ENCODE measurements around the gene SF3B1.

DNA sequence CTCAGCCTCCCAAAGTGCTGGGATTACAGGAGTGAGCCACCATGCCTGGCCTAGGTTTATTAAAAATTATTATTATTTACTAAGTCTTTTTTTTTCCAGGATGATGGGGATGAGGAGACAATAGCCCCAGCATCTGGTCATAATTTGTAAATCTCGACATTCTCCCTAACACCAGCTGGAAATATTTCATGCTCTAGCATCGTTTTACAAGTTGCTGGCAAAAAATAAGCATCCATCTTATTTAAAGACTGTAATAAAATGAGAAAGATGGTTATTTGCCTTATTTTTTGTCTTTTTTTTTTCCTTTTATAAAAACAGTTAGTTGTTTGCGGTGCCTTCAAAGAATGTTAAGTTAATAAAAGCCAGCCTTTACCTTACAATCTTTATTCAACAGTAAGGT, 56.7 kb downstream of the SF3B1 start:
- TF ChIP-seq EZH2 (IDR thresholded peaks at IDR 0.05): no peak
- TF ChIP-seq, protein P1, sequence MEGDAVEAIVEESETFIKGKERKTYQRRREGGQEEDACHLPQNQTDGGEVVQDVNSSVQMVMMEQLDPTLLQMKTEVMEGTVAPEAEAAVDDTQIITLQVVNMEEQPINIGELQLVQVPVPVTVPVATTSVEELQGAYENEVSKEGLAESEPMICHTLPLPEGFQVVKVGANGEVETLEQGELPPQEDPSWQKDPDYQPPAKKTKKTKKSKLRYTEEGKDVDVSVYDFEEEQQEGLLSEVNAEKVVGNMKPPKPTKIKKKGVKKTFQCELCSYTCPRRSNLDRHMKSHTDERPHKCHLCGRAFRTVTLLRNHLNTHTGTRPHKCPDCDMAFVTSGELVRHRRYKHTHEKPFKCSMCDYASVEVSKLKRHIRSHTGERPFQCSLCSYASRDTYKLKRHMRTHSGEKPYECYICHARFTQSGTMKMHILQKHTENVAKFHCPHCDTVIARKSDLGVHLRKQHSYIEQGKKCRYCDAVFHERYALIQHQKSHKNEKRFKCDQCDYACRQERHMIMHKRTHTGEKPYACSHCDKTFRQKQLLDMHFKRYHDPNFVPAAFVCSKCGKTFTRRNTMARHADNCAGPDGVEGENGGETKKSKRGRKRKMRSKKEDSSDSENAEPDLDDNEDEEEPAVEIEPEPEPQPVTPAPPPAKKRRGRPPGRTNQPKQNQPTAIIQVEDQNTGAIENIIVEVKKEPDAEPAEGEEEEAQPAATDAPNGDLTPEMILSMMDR (IDR thresholded peaks at IDR 0.05): no peak

Data from neural progenitor cell (in vitro differentiated cells).